HUES6 (cell line): ENCODE results near the gene CST9.

ENCODE experiments used
- H3K27ac ChIP-seq: 2 replicates; pipeline ENCODE4 v1.7.0; 2013; ENCODE audit warnings: low read depth, mild to moderate bottlenecking, low read length, inconsistent platforms
- H3K27me3 ChIP-seq: 2 replicates; pipeline ENCODE4 v1.6.1; 2013; ENCODE audit warnings: low read length; ENCODE audit not compliant: control insufficient read depth, insufficient read depth
- H3K36me3 ChIP-seq: 2 replicates; pipeline ENCODE4 v1.6.1; 2013; ENCODE audit warnings: low read length; ENCODE audit not compliant: control insufficient read depth, insufficient read depth
- H3K4me1 ChIP-seq: 2 replicates; pipeline ENCODE4 v1.6.1; 2013; ENCODE audit warnings: low read length; ENCODE audit not compliant: control insufficient read depth, insufficient read depth
- H3K4me3 ChIP-seq: 2 replicates; pipeline ENCODE4 v1.5.1; 2013; ENCODE audit warnings: low read depth, low read length
- H3K9ac ChIP-seq: one replicate; pipeline ENCODE4 v1.6.1; 2013; ENCODE audit warnings: mild to moderate bottlenecking, low read length
- H3K9me3 ChIP-seq: 2 replicates; pipeline ENCODE4 v1.6.1; 2013; ENCODE audit warnings: low read depth, low read length; ENCODE audit not compliant: control insufficient read depth, insufficient read depth

CST9 gene

GRCh38 chr20:23568320-23568970 is 37.3 kb downstream of the CST9 start, which contains the start of gene CST9L:
Gene CST9L, minus strand, starts transcription at chr20:23568484. Its CDS starts 34 bp downstream, at chr20:23568450.
- Histone ChIP-seq H3K9ac (no peak within 1 kb of the TSS), H3K27me3 (no peaks in the 10 kb centered on the region), H3K27ac (no peak within 1 kb of the TSS), H3K4me3 (no peak within 1 kb of the TSS), H3K4me1 (peaks cover 2% of the 10 kb centered on the region; the same call in 1 of the 2 replicates), H3K36me3 (no peaks in the 10 kb centered on the region), H3K9me3 (peaks cover 5% of the 10 kb centered on the region; the same call in 1 of the 2 replicates)

GRCh38 chr20:23566199-23566932 is 39.4 kb downstream of the CST9 start:
- H3K36me3 ChIP-seq = no peaks in the 10 kb centered on the region
- no peaks in the 10 kb centered on the region for H3K27me3 ChIP-seq
- no peak overlapping the region for H3K9ac ChIP-seq
- H3K4me3 ChIP-seq = no peak overlapping the region
- no peak overlapping the region for H3K27ac ChIP-seq
- peaks cover 17% of the 10 kb centered on the region for H3K9me3 ChIP-seq
- H3K4me1 ChIP-seq = peaks cover 2% of the 10 kb centered on the region; the same call in 1 of the 2 replicates

- Histone ChIP-seq H3K27me3 (no peaks in the 10 kb centered on the region), H3K9me3 (peaks cover 21% of the 10 kb centered on the region), H3K4me1 (peaks cover 2% of the 10 kb centered on the region; the same call in 1 of the 2 replicates), H3K4me3 (no peak overlapping the region), H3K9ac (no peak overlapping the region), H3K36me3 (no peaks in the 10 kb centered on the region), H3K27ac (no peak overlapping the region)
Observed at GRCh38 chr20:23565503-23566045, 40.1 kb downstream of the CST9 start.

- peaks cover 2% of the 10 kb centered on the region; the same call in 1 of the 2 replicates for H3K4me1 ChIP-seq
- H3K9ac ChIP-seq = no peak overlapping the region
Observed at GRCh38 chr20:23564927-23565326, 40.8 kb downstream of the CST9 start.

GRCh38 chr20:23562721-23563342 is 42.9 kb downstream of the CST9 start:
- H3K9ac ChIP-seq = no peak overlapping the region

More at GRCh38 chr20:23564927-23565326, 40.8 kb downstream of the CST9 start:
- no peak overlapping the region for H3K4me3 ChIP-seq
- H3K9me3 ChIP-seq = peaks cover 28% of the 10 kb centered on the region
- no peak overlapping the region for H3K27ac ChIP-seq
- H3K36me3 ChIP-seq = no peaks in the 10 kb centered on the region
- no peaks in the 10 kb centered on the region for H3K27me3 ChIP-seq

GRCh38 chr20:23554401-23554800 is 51.3 kb downstream of the CST9 start:
- no peak overlapping the region for H3K27ac ChIP-seq
- H3K9ac ChIP-seq = no peak overlapping the region
- peaks cover 11% of the 10 kb centered on the region for H3K9me3 ChIP-seq
- H3K4me1 ChIP-seq = no peaks in the 10 kb centered on the region
- H3K27me3 ChIP-seq = no peaks in the 10 kb centered on the region
- H3K4me3 ChIP-seq = no peak overlapping the region
- H3K36me3 ChIP-seq = no peaks in the 10 kb centered on the region

More at GRCh38 chr20:23562721-23563342, 42.9 kb downstream of the CST9 start:
- Histone ChIP-seq H3K9me3 (peaks cover 35% of the 10 kb centered on the region), H3K4me1 (no peaks in the 10 kb centered on the region), H3K27me3 (no peaks in the 10 kb centered on the region), H3K27ac (no peak overlapping the region), H3K36me3 (no peaks in the 10 kb centered on the region), H3K4me3 (no peak overlapping the region)
